GM12878 (cell line): ENCODE results near the gene ZNF276.

Source experiments
- EZH2 ChIP-seq: IDR thresholded peaks from 2 replicates; pipeline ENCODE4 v1.6.1; 2012; ENCODE audit warnings: low read depth, mild to moderate bottlenecking, control low read depth, inconsistent platforms, low read length, borderline replicate concordance; ENCODE audit not compliant: control insufficient read depth
- HCFC1 ChIP-seq: fragments of 150-350 bp; IDR thresholded peaks from 2 replicates; pipeline ENCODE4 v1.6.1; 2014; ENCODE audit warnings: low read length
- JUNB ChIP-seq: IDR thresholded peaks from 2 replicates; pipeline ENCODE4 v1.6.1; 2016; ENCODE audit warnings: antibody characterized with exemption, mild to moderate bottlenecking
- KAT2A ChIP-seq: conservative IDR thresholded peaks from 2 replicates; pipeline ENCODE4 v1.6.1; 2011; ENCODE audit warnings: low read depth, low read length; ENCODE audit not compliant: control insufficient read depth
- MTA3 ChIP-seq: IDR thresholded peaks from 2 replicates; pipeline ENCODE4 v1.6.1; 2012; ENCODE audit warnings: low read length, inconsistent platforms, borderline replicate concordance
- NR2C2 ChIP-seq: IDR thresholded peaks from 2 replicates; pipeline ENCODE4 v1.6.1; 2011; ENCODE audit warnings: borderline replicate concordance, low read depth; ENCODE audit not compliant: control insufficient read depth, insufficient read length
- POLR2A ChIP-seq: IDR thresholded peaks from 2 replicates; pipeline ENCODE4 v1.6.1; 2011; ENCODE audit warnings: low read depth, mild to moderate bottlenecking, low read length
- TF ChIP-seq, protein P1 (sequence below): IDR thresholded peaks from 2 replicates; pipeline ENCODE4 v1.6.1; 2012; ENCODE audit warnings: mild to moderate bottlenecking, low read depth, low read length
- TF ChIP-seq, protein P2 (sequence below), 3 experiments: IDR thresholded peaks in 2 of 3; conservative IDR thresholded peaks in 1 of 3; 2 replicates each; pipeline ENCODE4 v1.5.1; 2011; ENCODE audit warnings: low read depth in 3 of 3, low read length in 3 of 3, mild to moderate bottlenecking in 3 of 3, control low read depth in 2 of 3, moderate library complexity in 2 of 3, inconsistent platforms in 1 of 3, mixed read lengths in 1 of 3; ENCODE audit not compliant: control insufficient read depth in 2 of 3, insufficient read depth in 1 of 3; ENCODE audit errors: extremely low read depth in 1 of 3
- TF ChIP-seq, protein P3 (sequence below): fragments of 450-650 bp; IDR thresholded peaks from 2 replicates; pipeline ENCODE4 v1.6.1; 2016; ENCODE audit warnings: mild to moderate bottlenecking

DNA sequence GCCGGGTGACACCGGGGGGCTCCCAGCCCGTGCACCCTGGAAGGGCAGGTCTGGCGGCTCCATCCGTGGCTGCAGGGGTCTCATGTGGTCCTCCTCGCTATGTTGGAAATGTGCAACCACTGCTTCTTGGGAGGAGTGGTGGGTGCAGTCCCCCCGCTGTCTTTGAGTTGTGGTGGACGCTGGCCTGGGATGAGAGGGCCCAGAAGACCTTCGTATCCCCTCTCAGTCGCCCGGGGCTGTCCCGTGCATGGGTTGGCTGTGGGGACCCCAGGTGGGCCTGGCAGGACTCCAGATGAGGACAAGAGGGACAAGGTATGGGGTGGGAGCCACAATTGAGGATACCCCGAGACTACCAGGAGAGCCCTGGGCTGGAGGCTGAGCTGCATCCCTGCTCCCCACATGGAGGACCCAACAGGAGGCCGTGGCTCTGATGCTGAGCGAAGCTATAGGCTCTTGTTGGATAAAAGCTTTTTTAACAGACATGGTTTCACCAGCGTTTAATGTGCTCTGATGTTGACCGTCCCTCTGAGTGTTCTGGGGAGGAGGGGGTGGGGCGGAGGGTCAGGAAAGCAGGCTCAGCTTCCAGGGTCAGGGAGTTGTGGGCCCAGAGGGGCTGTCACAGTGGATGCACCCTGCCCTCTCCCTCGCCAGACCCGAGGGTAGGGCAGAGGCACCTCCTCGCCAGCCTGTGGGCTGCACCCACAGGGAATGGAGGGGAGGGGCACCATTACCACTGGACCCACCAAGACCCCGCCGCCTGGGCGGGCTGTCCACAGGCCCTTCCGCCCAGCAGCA, 25.3 kb upstream of the ZNF276 start:
- TF ChIP-seq KAT2A = no peak
- TF ChIP-seq MTA3 = no peak
- no peak for TF ChIP-seq HCFC1
- no peak for TF ChIP-seq EZH2
- TF ChIP-seq, protein P1, sequence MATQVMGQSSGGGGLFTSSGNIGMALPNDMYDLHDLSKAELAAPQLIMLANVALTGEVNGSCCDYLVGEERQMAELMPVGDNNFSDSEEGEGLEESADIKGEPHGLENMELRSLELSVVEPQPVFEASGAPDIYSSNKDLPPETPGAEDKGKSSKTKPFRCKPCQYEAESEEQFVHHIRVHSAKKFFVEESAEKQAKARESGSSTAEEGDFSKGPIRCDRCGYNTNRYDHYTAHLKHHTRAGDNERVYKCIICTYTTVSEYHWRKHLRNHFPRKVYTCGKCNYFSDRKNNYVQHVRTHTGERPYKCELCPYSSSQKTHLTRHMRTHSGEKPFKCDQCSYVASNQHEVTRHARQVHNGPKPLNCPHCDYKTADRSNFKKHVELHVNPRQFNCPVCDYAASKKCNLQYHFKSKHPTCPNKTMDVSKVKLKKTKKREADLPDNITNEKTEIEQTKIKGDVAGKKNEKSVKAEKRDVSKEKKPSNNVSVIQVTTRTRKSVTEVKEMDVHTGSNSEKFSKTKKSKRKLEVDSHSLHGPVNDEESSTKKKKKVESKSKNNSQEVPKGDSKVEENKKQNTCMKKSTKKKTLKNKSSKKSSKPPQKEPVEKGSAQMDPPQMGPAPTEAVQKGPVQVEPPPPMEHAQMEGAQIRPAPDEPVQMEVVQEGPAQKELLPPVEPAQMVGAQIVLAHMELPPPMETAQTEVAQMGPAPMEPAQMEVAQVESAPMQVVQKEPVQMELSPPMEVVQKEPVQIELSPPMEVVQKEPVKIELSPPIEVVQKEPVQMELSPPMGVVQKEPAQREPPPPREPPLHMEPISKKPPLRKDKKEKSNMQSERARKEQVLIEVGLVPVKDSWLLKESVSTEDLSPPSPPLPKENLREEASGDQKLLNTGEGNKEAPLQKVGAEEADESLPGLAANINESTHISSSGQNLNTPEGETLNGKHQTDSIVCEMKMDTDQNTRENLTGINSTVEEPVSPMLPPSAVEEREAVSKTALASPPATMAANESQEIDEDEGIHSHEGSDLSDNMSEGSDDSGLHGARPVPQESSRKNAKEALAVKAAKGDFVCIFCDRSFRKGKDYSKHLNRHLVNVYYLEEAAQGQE = no peak
- TF ChIP-seq, protein P2, sequence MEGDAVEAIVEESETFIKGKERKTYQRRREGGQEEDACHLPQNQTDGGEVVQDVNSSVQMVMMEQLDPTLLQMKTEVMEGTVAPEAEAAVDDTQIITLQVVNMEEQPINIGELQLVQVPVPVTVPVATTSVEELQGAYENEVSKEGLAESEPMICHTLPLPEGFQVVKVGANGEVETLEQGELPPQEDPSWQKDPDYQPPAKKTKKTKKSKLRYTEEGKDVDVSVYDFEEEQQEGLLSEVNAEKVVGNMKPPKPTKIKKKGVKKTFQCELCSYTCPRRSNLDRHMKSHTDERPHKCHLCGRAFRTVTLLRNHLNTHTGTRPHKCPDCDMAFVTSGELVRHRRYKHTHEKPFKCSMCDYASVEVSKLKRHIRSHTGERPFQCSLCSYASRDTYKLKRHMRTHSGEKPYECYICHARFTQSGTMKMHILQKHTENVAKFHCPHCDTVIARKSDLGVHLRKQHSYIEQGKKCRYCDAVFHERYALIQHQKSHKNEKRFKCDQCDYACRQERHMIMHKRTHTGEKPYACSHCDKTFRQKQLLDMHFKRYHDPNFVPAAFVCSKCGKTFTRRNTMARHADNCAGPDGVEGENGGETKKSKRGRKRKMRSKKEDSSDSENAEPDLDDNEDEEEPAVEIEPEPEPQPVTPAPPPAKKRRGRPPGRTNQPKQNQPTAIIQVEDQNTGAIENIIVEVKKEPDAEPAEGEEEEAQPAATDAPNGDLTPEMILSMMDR (IDR thresholded peaks at IDR 0.05 in 2 of 3, conservative IDR thresholded peaks at IDR 0.05 in 1 of 3; ENCODE audit: control insufficient read depth in 2 of 3, extremely low read depth in 1 of 3, insufficient read depth in 1 of 3, low read depth in 3 of 3, low read length in 3 of 3) = no peak
- no peak for TF ChIP-seq NR2C2
- TF ChIP-seq, protein P3, sequence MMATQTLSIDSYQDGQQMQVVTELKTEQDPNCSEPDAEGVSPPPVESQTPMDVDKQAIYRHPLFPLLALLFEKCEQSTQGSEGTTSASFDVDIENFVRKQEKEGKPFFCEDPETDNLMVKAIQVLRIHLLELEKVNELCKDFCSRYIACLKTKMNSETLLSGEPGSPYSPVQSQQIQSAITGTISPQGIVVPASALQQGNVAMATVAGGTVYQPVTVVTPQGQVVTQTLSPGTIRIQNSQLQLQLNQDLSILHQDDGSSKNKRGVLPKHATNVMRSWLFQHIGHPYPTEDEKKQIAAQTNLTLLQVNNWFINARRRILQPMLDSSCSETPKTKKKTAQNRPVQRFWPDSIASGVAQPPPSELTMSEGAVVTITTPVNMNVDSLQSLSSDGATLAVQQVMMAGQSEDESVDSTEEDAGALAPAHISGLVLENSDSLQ = no peak
- TF ChIP-seq JUNB = no peak
- no peak; the same call in 1 of the 2 replicates for TF ChIP-seq POLR2A
